Measurements from ENCODE around the gene SLFNL1. TPM values are rescaled to one million over a fixed set of nuclear protein-coding genes. Genes with fewer than 3 reads are reported as not detected.

The SLFNL1 gene
- polyA plus RNA-seq, 3 donors: 0.04 to 0.11 TPM; not detected in 1

GRCh38 chr1:40986956-40987355 is 34.6 kb downstream of the SLFNL1 start:
- peaks cover 75 to 89% of the 10 kb centered on the region in 2 donors for H3K36me3 ChIP-seq (replicated peaks in 1 of 2; ENCODE audit: control insufficient read depth in 1 of 2, insufficient read depth in 2 of 2, low read length in 2 of 2)
- H3K4me1 Mint-ChIP-seq: peaks cover 2% of the 10 kb centered on the region
- H3K4me3 Mint-ChIP-seq: no peak overlapping the region
- H3K4me3 ChIP-seq (replicated peaks in 1 of 3; ENCODE audit: low read depth in 2 of 3, low read length in 3 of 3): no peak overlapping the region
- H2AFZ ChIP-seq (ENCODE audit: insufficient read depth, low read depth, low read length, poor library complexity, severe bottlenecking): no peak overlapping the region
- TF ChIP-seq, protein P1, sequence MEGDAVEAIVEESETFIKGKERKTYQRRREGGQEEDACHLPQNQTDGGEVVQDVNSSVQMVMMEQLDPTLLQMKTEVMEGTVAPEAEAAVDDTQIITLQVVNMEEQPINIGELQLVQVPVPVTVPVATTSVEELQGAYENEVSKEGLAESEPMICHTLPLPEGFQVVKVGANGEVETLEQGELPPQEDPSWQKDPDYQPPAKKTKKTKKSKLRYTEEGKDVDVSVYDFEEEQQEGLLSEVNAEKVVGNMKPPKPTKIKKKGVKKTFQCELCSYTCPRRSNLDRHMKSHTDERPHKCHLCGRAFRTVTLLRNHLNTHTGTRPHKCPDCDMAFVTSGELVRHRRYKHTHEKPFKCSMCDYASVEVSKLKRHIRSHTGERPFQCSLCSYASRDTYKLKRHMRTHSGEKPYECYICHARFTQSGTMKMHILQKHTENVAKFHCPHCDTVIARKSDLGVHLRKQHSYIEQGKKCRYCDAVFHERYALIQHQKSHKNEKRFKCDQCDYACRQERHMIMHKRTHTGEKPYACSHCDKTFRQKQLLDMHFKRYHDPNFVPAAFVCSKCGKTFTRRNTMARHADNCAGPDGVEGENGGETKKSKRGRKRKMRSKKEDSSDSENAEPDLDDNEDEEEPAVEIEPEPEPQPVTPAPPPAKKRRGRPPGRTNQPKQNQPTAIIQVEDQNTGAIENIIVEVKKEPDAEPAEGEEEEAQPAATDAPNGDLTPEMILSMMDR (IDR thresholded peaks at IDR 0.05): no peak
- H4K20me1 ChIP-seq (ENCODE audit: insufficient read depth, low read length): no peaks in the 10 kb centered on the region
- H3K9ac ChIP-seq (ENCODE audit: insufficient read depth, low read length, poor library complexity, severe bottlenecking): no peak overlapping the region
- no peak overlapping the region for H3K27ac ChIP-seq (ENCODE audit: low read depth in 1 of 2, low read length in 2 of 2)
- H3K27me3 Mint-ChIP-seq (ENCODE audit: low read depth in 3 of 3): no peaks in the 10 kb centered on the region
- peaks cover 20% of the 10 kb centered on the region for H3K79me2 ChIP-seq (ENCODE audit: insufficient read depth, low read length)
- no peak for DNase-seq
- no peaks in the 10 kb centered on the region for H3K27me3 ChIP-seq (ENCODE audit: control insufficient read depth in 2 of 2, insufficient read depth in 2 of 2, low read length in 2 of 2)
- intact Hi-C loops (cut with micrococcal nuclease): no loop called here
- H3K27ac Mint-ChIP-seq: no peak overlapping the region
- no peaks in the 10 kb centered on the region for H3K9me3 Mint-ChIP-seq
- peaks cover 84 to 86% of the 10 kb centered on the region in 2 donors for H3K36me3 Mint-ChIP-seq
- no peak overlapping the region for H3K4me2 ChIP-seq (replicated peaks; ENCODE audit: extremely low read depth, low read length, poor library complexity, severe bottlenecking)
- WGBS (ENCODE audit: insufficient coverage): 81% methylated on average over 2 of the region's 3 CpGs
- no peaks in the 10 kb centered on the region for H3K4me1 ChIP-seq (ENCODE audit: control insufficient read depth in 1 of 2, insufficient read depth in 2 of 2, low read length in 2 of 2)
- H3K9me3 ChIP-seq (replicated peaks in 1 of 2; ENCODE audit: control insufficient read depth in 1 of 2, insufficient read depth in 1 of 2, low read length in 2 of 2): no peaks in the 10 kb centered on the region

GRCh38 chr1:40986328-40986783 is 35.2 kb downstream of the SLFNL1 start:
- Mint-ChIP-seq H3K27ac (peak overlapping the region in 2 of 7 donors; percentile 1 to 34), H3K4me1 (peaks cover 3% of the 10 kb centered on the region), H3K36me3 (peaks cover 79 to 80% of the 10 kb centered on the region in 2 donors), H3K27me3 (ENCODE audit: low read depth in 3 of 3) (no peaks in the 10 kb centered on the region), H3K9me3 (no peaks in the 10 kb centered on the region), H3K4me3 (no peak overlapping the region)
- Histone ChIP-seq H2AFZ (ENCODE audit: insufficient read depth, low read depth, low read length, poor library complexity, severe bottlenecking) (no peak overlapping the region), H3K4me2 (replicated peaks; ENCODE audit: extremely low read depth, low read length, poor library complexity, severe bottlenecking) (no peak overlapping the region), H3K36me3 (replicated peaks in 1 of 2; ENCODE audit: control insufficient read depth in 1 of 2, insufficient read depth in 2 of 2, low read length in 2 of 2) (peaks cover 70 to 83% of the 10 kb centered on the region in 2 donors), H3K79me2 (ENCODE audit: insufficient read depth, low read length) (peaks cover 26% of the 10 kb centered on the region), H3K4me1 (ENCODE audit: control insufficient read depth in 1 of 2, insufficient read depth in 2 of 2, low read length in 2 of 2) (no peaks in the 10 kb centered on the region), H3K4me3 (replicated peaks in 1 of 3; ENCODE audit: low read depth in 2 of 3, low read length in 3 of 3) (no peak overlapping the region), H3K27me3 (ENCODE audit: control insufficient read depth in 2 of 2, insufficient read depth in 2 of 2, low read length in 2 of 2) (no peaks in the 10 kb centered on the region), H3K9ac (ENCODE audit: insufficient read depth, low read length, poor library complexity, severe bottlenecking) (no peak overlapping the region), H4K20me1 (ENCODE audit: insufficient read depth, low read length) (no peaks in the 10 kb centered on the region), H3K27ac (ENCODE audit: low read depth in 1 of 2, low read length in 2 of 2) (no peak overlapping the region), H3K9me3 (replicated peaks in 1 of 2; ENCODE audit: control insufficient read depth in 1 of 2, insufficient read depth in 1 of 2, low read length in 2 of 2) (no peaks in the 10 kb centered on the region)
- no peak for DNase-seq
- 97% methylated on average over 9 of the region's 10 CpGs for WGBS (ENCODE audit: insufficient coverage)
- intact Hi-C loops (cut with micrococcal nuclease): no loop called here
- TF ChIP-seq, protein P1 (IDR thresholded peaks at IDR 0.05): no peak

All from CD14-positive monocyte (primary cell).